GM23338 (cell line): Measurements from ENCODE around the gene IZUMO1R. TPM values are rescaled to one million over a fixed set of nuclear protein-coding genes. Genes with fewer than 3 reads are reported as not detected.

Experiments used
- ATAC-seq: fragments of 200-7000 bp; cut with Tn5 transposase; 3 replicates; pipeline ENCODE4 v1.9.1; 2020
- DNase-seq: peaks from one replicate; pipeline ENCODE4 v3.0.0-alpha.2; 2015; ENCODE audit warnings: low spot score
- H2AFZ ChIP-seq: fragments of 200-600 bp; sonication (generic); 2 replicates; pipeline ENCODE4 v1.8.0; 2016; ENCODE audit warnings: antibody characterized with exemption, mild to moderate bottlenecking, moderate library complexity
- H3F3A ChIP-seq: fragments of 200-600 bp; sonication (generic); replicated peaks from 2 replicates; pipeline ENCODE4 v1.8.0; 2017; ENCODE audit warnings: antibody characterized with exemption, mixed run types, low read depth
- H3K27ac ChIP-seq: fragments of 200-600 bp; sonication (generic); 2 replicates; pipeline ENCODE4 v1.6.1; 2016; ENCODE audit warnings: low read depth
- H3K27me3 ChIP-seq: fragments of 200-600 bp; sonication (generic); 2 replicates; pipeline ENCODE4 v1.8.0; 2016; ENCODE audit warnings: mild to moderate bottlenecking, mixed run types, moderate library complexity; ENCODE audit not compliant: insufficient read depth
- H3K36me3 ChIP-seq: fragments of 200-600 bp; sonication (generic); 2 replicates; pipeline ENCODE4 v1.8.0; 2016; ENCODE audit warnings: mild to moderate bottlenecking; ENCODE audit not compliant: insufficient read depth
- H3K4me1 ChIP-seq: fragments of 200-600 bp; sonication (generic); 2 replicates; pipeline ENCODE4 v1.8.0; 2016; ENCODE audit warnings: mild to moderate bottlenecking, moderate library complexity; ENCODE audit not compliant: insufficient read depth
- H3K4me2 ChIP-seq: fragments of 200-600 bp; sonication (generic); 2 replicates; pipeline ENCODE4 v1.7.1; 2017; ENCODE audit warnings: mixed run types
- H3K4me3 ChIP-seq: fragments of 200-600 bp; sonication (generic); 2 replicates; pipeline ENCODE4 v1.6.1; 2016; ENCODE audit warnings: mixed run types
- H3K79me2 ChIP-seq: fragments of 200-600 bp; sonication (generic); replicated peaks from 2 replicates; pipeline ENCODE4 v1.8.0; 2017; ENCODE audit warnings: mild to moderate bottlenecking; ENCODE audit not compliant: insufficient read depth
- H3K9me2 ChIP-seq: fragments of 200-600 bp; sonication (generic); 2 replicates; pipeline ENCODE4 v1.8.0; 2017; ENCODE audit not compliant: insufficient read depth
- H4K20me1 ChIP-seq: fragments of 200-600 bp; sonication (generic); replicated peaks from 2 replicates; pipeline ENCODE4 v1.8.0; 2017; ENCODE audit warnings: mild to moderate bottlenecking; ENCODE audit not compliant: insufficient read depth
- H3K27ac Mint-ChIP-seq: 2 replicates; pipeline ENCODE4 v1.8.0; 2020; ENCODE audit warnings: inconsistent platforms, mild to moderate bottlenecking, moderate library complexity, mixed read lengths
- H3K27me3 Mint-ChIP-seq: 3 replicates; pipeline ENCODE4 v1.8.0; 2022; ENCODE audit warnings: low read depth, mild to moderate bottlenecking, moderate library complexity, mixed read lengths, inconsistent platforms; ENCODE audit not compliant: insufficient read depth, poor library complexity
- H3K36me3 Mint-ChIP-seq: 3 replicates; pipeline ENCODE4 v1.8.0; 2021; ENCODE audit warnings: low read depth, mild to moderate bottlenecking, inconsistent platforms, moderate library complexity, mixed read lengths
- H3K4me1 Mint-ChIP-seq: 3 replicates; pipeline ENCODE4 v1.8.0; 2020; ENCODE audit warnings: mild to moderate bottlenecking, inconsistent platforms, mixed read lengths
- H3K4me3 Mint-ChIP-seq: 3 replicates; pipeline ENCODE4 v1.8.0; 2021; ENCODE audit warnings: moderate library complexity, mild to moderate bottlenecking, inconsistent platforms, mixed read lengths
- H3K9me3 Mint-ChIP-seq: 3 replicates; pipeline ENCODE4 v1.8.0; 2020; ENCODE audit warnings: moderate library complexity, mild to moderate bottlenecking, inconsistent platforms, mixed read lengths
- CREB1 ChIP-seq: fragments of 250-450 bp; sonication (Bioruptor Pico); IDR thresholded peaks from 2 replicates; pipeline ENCODE4 v1.5.0; 2020; ENCODE audit warnings: low read depth, mild to moderate bottlenecking, moderate library complexity
- EZH2 ChIP-seq: fragments of 200-600 bp; sonication (generic); IDR thresholded peaks from one replicate; pipeline ENCODE4 v1.8.0; 2017; ENCODE audit warnings: antibody characterized with exemption, mild to moderate bottlenecking, low read depth; ENCODE audit not compliant: unreplicated experiment
- POLR2AphosphoS5 ChIP-seq: IDR thresholded peaks from 2 replicates; pipeline ENCODE4 v1.6.1; 2016; ENCODE audit warnings: antibody characterized with exemption, low read depth
- REST ChIP-seq: IDR thresholded peaks from one replicate; pipeline ENCODE4 v1.6.1; 2018; ENCODE audit warnings: antibody characterized with exemption; ENCODE audit not compliant: unreplicated experiment
- ZNF114 ChIP-seq: fragments of 250-450 bp; sonication (Bioruptor Pico); IDR thresholded peaks from 2 replicates; pipeline ENCODE4 v1.5.0; 2020; ENCODE audit warnings: mild to moderate bottlenecking, moderate library complexity
- ZNF331 ChIP-seq: fragments of 250-450 bp; sonication (Bioruptor Pico); IDR thresholded peaks from 2 replicates; pipeline ENCODE4 v1.5.0; 2020; ENCODE audit warnings: low read depth, mild to moderate bottlenecking, moderate library complexity
- ZNF462 ChIP-seq: fragments of 250-450 bp; sonication (Bioruptor Pico); IDR thresholded peaks from 2 replicates; pipeline ENCODE4 v1.5.0; 2020; ENCODE audit warnings: mild to moderate bottlenecking, moderate library complexity
- polyA plus RNA-seq: library from polyadenylated mRNA; unstranded; fragments of >200 nt; fragmentation: Nextera tagmentation; extraction: Ambion mirVana; gene quantifications from 2 replicates; pipeline ENCODE4 v1.2.1, GENCODE V29; 2016
- total RNA-seq: library from RNA; depleted of rRNA; stranded (reverse); fragments of >200 nt; shearing (Covaris generic); gene quantifications from 2 replicates; pipeline ENCODE4 v1.2.3, GENCODE V29; 2014

Gene IZUMO1R
- total and polyA plus RNA-seq, 2 experiments from 2014 or later: not detected

GRCh38 chr11:94295534-94295933 is 8.8 kb upstream of the IZUMO1R start:
- H3K27me3 Mint-ChIP-seq: peaks cover 1% of the 10 kb centered on the region
- Histone ChIP-seq H3K9me2 (no peaks in the 10 kb centered on the region), H2AFZ (no peak overlapping the region), H3K36me3 (no peaks in the 10 kb centered on the region), H3K4me1 (no peaks in the 10 kb centered on the region), H3K27ac (no peak overlapping the region), H3K27me3 (no peaks in the 10 kb centered on the region), H4K20me1 (no peaks in the 10 kb centered on the region), H3K4me2 (no peak overlapping the region), H3F3A (no peaks in the 10 kb centered on the region), H3K4me3 (no peak overlapping the region), H3K79me2 (no peaks in the 10 kb centered on the region)
- no peak for TF ChIP-seq EZH2
- no peak for TF ChIP-seq POLR2AphosphoS5
- no peak for TF ChIP-seq CREB1
- TF ChIP-seq ZNF331 (CRISPR knock-in tag): no peak
- no peak for TF ChIP-seq REST
- no peak for TF ChIP-seq ZNF462 (CRISPR knock-in tag)
- TF ChIP-seq ZNF114: no peak
- H3K27ac Mint-ChIP-seq: no peak overlapping the region
- peaks cover 2% of the 10 kb centered on the region; the same call in 1 of the 3 replicates for H3K36me3 Mint-ChIP-seq
- no peak for DNase-seq
- no peak for ATAC-seq
- H3K9me3 Mint-ChIP-seq: peaks cover 9% of the 10 kb centered on the region
- H3K4me1 Mint-ChIP-seq: no peaks in the 10 kb centered on the region
- no peak overlapping the region for H3K4me3 Mint-ChIP-seq
